ENCODE data around the gene NGEF.

- TF ChIP-seq POLR2A (IDR thresholded peaks at IDR 0.05) (no peak), CTCF (IDR thresholded peaks at IDR 0.05) (no peak)
Observed at GRCh38 chr2:232831496-232831895, 181.6 kb downstream of the NGEF start.

Data from adrenal gland (tissue), 5 donors.